Measurements from ENCODE around the gene METTL8. TPM values are rescaled to one million over a fixed set of nuclear protein-coding genes. Genes with fewer than 3 reads are reported as not detected.
"Not testable (repeated sequence)": the region's sequence is repeated elsewhere in the genome, so short reads cannot be mapped to it uniquely, and the experiment has no call there.

Gene METTL8
- polyA plus RNA-seq, 1 of the 3 experiments (the other 2 are of a cell fraction): 5.1 TPM

DNA sequence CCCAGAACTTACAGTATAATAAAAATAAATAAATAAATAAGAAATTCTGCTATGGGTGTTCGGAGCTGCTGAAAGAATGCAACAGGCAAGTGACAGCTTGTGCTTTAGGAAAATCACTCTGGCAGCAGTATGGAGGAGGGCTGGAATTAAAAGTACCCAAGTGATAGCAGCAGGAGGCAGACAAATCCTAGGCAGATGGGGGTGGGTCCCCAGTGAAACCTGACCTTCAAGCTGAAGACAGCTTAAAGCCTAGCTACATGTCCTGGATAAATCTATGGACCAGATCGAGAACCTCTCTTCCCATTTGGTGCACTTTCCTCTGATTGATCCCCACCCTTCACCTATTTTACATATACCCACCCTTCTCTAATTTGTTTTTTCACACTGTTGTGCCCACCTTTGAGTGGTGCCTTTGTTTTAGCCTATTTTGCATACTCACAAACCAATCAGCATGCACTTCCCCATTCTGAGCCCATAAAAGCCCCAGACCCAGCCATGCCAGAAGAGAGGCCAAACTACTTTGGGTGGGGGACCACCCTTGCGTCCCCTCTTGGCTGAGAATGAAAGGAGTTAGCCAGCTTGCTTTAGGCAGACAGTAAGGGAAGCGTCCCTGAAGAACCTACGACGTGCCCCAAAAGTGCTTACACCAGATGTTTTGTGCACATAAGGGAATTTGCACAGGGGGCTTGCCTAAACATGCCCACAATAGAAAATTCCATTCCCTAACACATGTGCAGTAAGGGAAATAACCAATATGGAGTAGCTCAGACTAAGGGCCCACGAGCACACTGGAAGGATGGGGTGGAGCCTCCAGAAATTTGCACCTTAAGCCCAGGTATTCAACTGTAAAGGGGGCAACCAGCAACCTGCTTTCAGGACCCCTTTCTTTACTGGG, 3.0 kb downstream of the METTL8 start:
- POLR2A ChIA-PET: interaction anchor here (1.1 kb wide), 1 partner anchor 15 kb away, joined by 4 read pairs; no protein-coding TSS in a partner anchor
- Histone ChIP-seq H3K36me3 (replicated peaks in 1 of 2; ENCODE audit: control insufficient read depth in 1 of 2, insufficient read depth in 2 of 2, low read length in 1 of 2) (peaks cover 0 to 5% of the 10 kb centered on the region in 2 experiments), H2AFZ (ENCODE audit: low read depth) (no peak overlapping the region), H3K4me3 (ENCODE audit: low read depth in 2 of 2, low read length in 1 of 2) (no peak overlapping the region), H3F3A (replicated peaks; ENCODE audit: insufficient read depth) (peaks cover 17% of the 10 kb centered on the region), H3K27ac (ENCODE audit: low read depth in 2 of 2, low read length in 1 of 2) (no peak overlapping the region), H4K20me1 (ENCODE audit: insufficient read depth) (no peaks in the 10 kb centered on the region), H3K9me3 (peaks cover 2% of the 10 kb centered on the region; the same call in 1 of the 2 replicates), H3K4me2 (no peak overlapping the region), H3K9ac (no peak overlapping the region), H3K4me1 (ENCODE audit: control insufficient read depth in 1 of 2, insufficient read depth in 2 of 2, low read depth in 1 of 2, low read length in 1 of 2) (peaks cover 0 to 10% of the 10 kb centered on the region in 2 experiments; a peak in 2 of 4 replicates), H3K27me3 (ENCODE audit: insufficient read depth) (no peaks in the 10 kb centered on the region), H3K79me2 (ENCODE audit: insufficient read depth) (peaks cover 45% of the 10 kb centered on the region), H3K9me2 (no peaks in the 10 kb centered on the region)
- no peak for DNase-seq
- CTCF ChIA-PET: interaction anchor here (1.0 to 1.5 kb wide), 3 partner anchors 14 to 502 kb away, joined by 3 to 11 read pairs (median 7); partner anchors contain the start of gene GORASP2
- 97% methylated on average over 7 of the region's 7 CpGs for WGBS (ENCODE audit: low lambda C conversion rate)
- TF ChIP-seq FOSL2 (IDR thresholded peaks at IDR 0.05; ENCODE audit: borderline replicate concordance, low read depth): no peak
- no peak for TF ChIP-seq SIN3A (IDR thresholded peaks at IDR 0.05; ENCODE audit: borderline replicate concordance, low read depth, low read length)
- TF ChIP-seq FOXM1 (IDR thresholded peaks at IDR 0.05; ENCODE audit: low read depth): no peak
- no peak for TF ChIP-seq EZH2phosphoT487 (IDR thresholded peaks at IDR 0.05; ENCODE audit: borderline replicate concordance, low read depth)
- TF ChIP-seq, protein P1, sequence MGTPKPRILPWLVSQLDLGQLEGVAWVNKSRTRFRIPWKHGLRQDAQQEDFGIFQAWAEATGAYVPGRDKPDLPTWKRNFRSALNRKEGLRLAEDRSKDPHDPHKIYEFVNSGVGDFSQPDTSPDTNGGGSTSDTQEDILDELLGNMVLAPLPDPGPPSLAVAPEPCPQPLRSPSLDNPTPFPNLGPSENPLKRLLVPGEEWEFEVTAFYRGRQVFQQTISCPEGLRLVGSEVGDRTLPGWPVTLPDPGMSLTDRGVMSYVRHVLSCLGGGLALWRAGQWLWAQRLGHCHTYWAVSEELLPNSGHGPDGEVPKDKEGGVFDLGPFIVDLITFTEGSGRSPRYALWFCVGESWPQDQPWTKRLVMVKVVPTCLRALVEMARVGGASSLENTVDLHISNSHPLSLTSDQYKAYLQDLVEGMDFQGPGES (IDR thresholded peaks at IDR 0.05; ENCODE audit: low read depth, low read length): no peak
- TF ChIP-seq ELF1 (IDR thresholded peaks at IDR 0.05): no peak

DNA sequence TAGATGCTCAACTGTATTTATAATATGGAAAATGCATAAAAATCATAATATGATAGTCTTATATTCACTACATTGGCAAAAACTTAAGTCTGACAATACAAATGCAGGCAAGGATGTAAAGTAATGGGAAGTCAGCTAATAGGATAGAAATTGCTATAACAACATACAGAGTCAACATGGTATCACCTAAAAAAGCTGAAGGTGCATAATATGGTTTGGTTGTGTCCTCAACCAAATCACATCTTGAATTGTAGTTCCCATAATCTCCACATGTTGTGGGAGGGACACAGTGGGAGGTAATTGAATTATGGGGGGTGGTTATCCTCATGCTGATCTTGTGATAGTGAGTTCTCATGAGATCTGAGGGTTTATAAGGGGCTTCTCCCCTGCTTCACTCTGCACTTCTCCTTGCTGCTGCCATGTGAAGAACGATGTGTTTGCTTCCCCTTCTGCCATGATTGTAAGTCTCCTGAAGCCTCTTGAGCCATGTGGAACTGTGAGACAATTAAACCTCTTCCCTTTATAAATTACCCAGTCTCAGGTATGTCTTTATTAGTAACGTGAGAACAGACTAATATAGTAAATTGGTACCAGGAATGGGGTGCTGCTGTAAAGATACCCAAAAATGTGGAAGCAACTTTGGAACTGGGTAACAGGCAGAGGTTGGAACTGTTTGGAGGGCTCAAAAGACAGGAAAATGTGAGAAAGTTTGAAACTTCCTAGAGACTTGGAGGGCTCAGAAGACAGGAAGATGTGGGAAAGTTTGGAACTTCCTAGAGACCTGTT, 10.9 kb downstream of the METTL8 start:
- H2AFZ ChIP-seq (ENCODE audit: low read depth); H3K9me2 ChIP-seq; H3K27ac ChIP-seq (ENCODE audit: low read depth in 2 of 2, low read length in 1 of 2); H3K4me2 ChIP-seq; H3F3A ChIP-seq (replicated peaks; ENCODE audit: insufficient read depth); H3K27me3 ChIP-seq (ENCODE audit: insufficient read depth); H3K4me1 ChIP-seq (ENCODE audit: control insufficient read depth in 1 of 2, insufficient read depth in 2 of 2, low read depth in 1 of 2, low read length in 1 of 2); H4K20me1 ChIP-seq (ENCODE audit: insufficient read depth); POLR2A ChIA-PET; DNase-seq; H3K9ac ChIP-seq; H3K4me3 ChIP-seq (ENCODE audit: low read depth in 2 of 2, low read length in 1 of 2): not testable (repeated sequence)
- WGBS (ENCODE audit: low lambda C conversion rate): 98% methylated on average over 2 of the region's 2 CpGs
- CTCF ChIA-PET: interaction anchor here (1.4 to 3.4 kb wide), 2 partner anchors 450 to 494 kb away, joined by 5 to 9 read pairs; partner anchors contain the start of gene GORASP2
- Histone ChIP-seq H3K36me3 (replicated peaks in 1 of 2; ENCODE audit: control insufficient read depth in 1 of 2, insufficient read depth in 2 of 2, low read length in 1 of 2) (peaks cover 0 to 13% of the 10 kb centered on the region in 2 experiments), H3K9me3 (peaks cover 14% of the 10 kb centered on the region; the same call in 1 of the 2 replicates), H3K79me2 (ENCODE audit: insufficient read depth) (peaks cover 15% of the 10 kb centered on the region)
